ENCODE measurements around the gene COL18A1.

Gene COL18A1

GRCh38 chr21:45388611-45389296 lies 16.2 kb upstream of the COL18A1 start:
- TF ChIP-seq CTCF (IDR thresholded peaks at IDR 0.05; ENCODE audit: borderline replicate concordance, insufficient read depth, low read depth, low read length): no peak
- H3K4me3 ChIP-seq (ENCODE audit: low read depth, low read length): no peak overlapping the region

- TF ChIP-seq CTCF (IDR thresholded peaks at IDR 0.05; ENCODE audit: borderline replicate concordance, insufficient read depth, low read depth, low read length): no peak
- no peak overlapping the region for H3K4me3 ChIP-seq (ENCODE audit: low read depth, low read length)
Measured at GRCh38 chr21:45390121-45390751, 14.7 kb upstream of the COL18A1 start.

GRCh38 chr21:45390831-45391742 lies 13.9 kb upstream of the COL18A1 start:
- H3K4me3 ChIP-seq (ENCODE audit: low read depth, low read length): no peak overlapping the region
- no peak for TF ChIP-seq CTCF (IDR thresholded peaks at IDR 0.05; ENCODE audit: borderline replicate concordance, insufficient read depth, low read depth, low read length)

- no peak for TF ChIP-seq CTCF (IDR thresholded peaks at IDR 0.05; ENCODE audit: borderline replicate concordance, insufficient read depth, low read depth, low read length)
- no peak overlapping the region for H3K4me3 ChIP-seq (ENCODE audit: low read depth, low read length)
Measured at GRCh38 chr21:45391743-45392572, 13.0 kb upstream of the COL18A1 start.

- TF ChIP-seq CTCF (IDR thresholded peaks at IDR 0.05; ENCODE audit: borderline replicate concordance, insufficient read depth, low read depth, low read length): no peak
- no peak overlapping the region for H3K4me3 ChIP-seq (ENCODE audit: low read depth, low read length)
Measured at GRCh38 chr21:45392573-45392971, 12.4 kb upstream of the COL18A1 start.

- no peak overlapping the region for H3K4me3 ChIP-seq (ENCODE audit: low read depth, low read length)
- no peak for TF ChIP-seq CTCF (IDR thresholded peaks at IDR 0.05; ENCODE audit: borderline replicate concordance, insufficient read depth, low read depth, low read length)
Measured at GRCh38 chr21:45393021-45393420, 11.9 kb upstream of the COL18A1 start.
